ENCODE data around the gene DIS3L2.

Gene DIS3L2

GRCh38 chr2:231985823-231986261 is 24.3 kb downstream of the DIS3L2 start:
- POLR2A ChIA-PET = no interaction called here
- DNase-seq (ENCODE audit: extremely low spot score) = no peak
- TF ChIP-seq, protein P1, sequence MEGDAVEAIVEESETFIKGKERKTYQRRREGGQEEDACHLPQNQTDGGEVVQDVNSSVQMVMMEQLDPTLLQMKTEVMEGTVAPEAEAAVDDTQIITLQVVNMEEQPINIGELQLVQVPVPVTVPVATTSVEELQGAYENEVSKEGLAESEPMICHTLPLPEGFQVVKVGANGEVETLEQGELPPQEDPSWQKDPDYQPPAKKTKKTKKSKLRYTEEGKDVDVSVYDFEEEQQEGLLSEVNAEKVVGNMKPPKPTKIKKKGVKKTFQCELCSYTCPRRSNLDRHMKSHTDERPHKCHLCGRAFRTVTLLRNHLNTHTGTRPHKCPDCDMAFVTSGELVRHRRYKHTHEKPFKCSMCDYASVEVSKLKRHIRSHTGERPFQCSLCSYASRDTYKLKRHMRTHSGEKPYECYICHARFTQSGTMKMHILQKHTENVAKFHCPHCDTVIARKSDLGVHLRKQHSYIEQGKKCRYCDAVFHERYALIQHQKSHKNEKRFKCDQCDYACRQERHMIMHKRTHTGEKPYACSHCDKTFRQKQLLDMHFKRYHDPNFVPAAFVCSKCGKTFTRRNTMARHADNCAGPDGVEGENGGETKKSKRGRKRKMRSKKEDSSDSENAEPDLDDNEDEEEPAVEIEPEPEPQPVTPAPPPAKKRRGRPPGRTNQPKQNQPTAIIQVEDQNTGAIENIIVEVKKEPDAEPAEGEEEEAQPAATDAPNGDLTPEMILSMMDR (IDR thresholded peaks at IDR 0.05; ENCODE audit: control extremely low read depth, extremely low read depth, low read depth, missing control alignments) = no peak
- CTCF ChIA-PET = interaction anchor here (1.5 kb wide), 1 partner anchor 13 kb away, joined by 3 read pairs; no protein-coding TSS in a partner anchor

DNA sequence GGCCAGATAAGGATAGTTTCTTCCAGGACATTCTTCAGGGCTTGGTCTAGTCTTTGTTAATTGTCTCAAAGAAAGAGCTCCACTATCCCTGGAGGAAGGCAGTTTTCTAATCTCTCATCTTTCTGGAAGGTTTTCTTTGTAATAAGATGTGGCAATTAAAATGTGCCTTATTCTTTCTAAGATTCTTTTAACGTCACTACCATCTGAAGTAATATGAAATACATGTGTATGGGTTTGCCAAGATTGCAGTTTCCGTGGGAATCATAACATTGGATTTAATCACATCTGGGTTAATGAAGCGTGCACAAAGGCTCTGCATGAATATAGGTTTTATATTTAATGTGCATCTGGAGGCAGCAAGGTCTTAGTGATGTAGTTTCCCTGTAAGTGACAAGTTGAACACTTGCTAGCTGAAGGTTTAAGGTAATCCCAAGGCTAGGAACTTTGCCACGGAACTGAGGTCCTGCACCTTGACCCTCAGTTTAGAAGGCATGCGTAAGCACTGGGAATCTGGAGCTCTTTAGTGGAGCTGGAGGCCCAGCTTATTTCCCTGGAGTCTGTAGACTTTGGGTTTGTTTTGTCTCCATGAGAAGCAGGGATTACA is 25.7 kb downstream of the DIS3L2 start:
- POLR2A ChIA-PET = no interaction called here
- TF ChIP-seq, protein P1 (IDR thresholded peaks at IDR 0.05; ENCODE audit: control extremely low read depth, extremely low read depth, low read depth, missing control alignments) = no peak
- DNase-seq (ENCODE audit: extremely low spot score) = no peak
- CTCF ChIA-PET = interaction anchor here (1.0 to 1.5 kb wide), 3 partner anchors 9 to 17 kb away, joined by 3 to 5 read pairs (median 3); no protein-coding TSS in a partner anchor

GRCh38 chr2:231988179-231988866 is 26.8 kb downstream of the DIS3L2 start:
- TF ChIP-seq, protein P1 (IDR thresholded peaks at IDR 0.05; ENCODE audit: control extremely low read depth, extremely low read depth, low read depth, missing control alignments) = no peak
- POLR2A ChIA-PET = no interaction called here
- no peak for DNase-seq (ENCODE audit: extremely low spot score)
- CTCF ChIA-PET = interaction anchor here (1.0 kb wide), 1 partner anchor 15 kb away, joined by 3 read pairs; no protein-coding TSS in a partner anchor

- CTCF ChIA-PET = interaction anchor here (1.0 kb wide), 3 partner anchors 9 to 88 kb away, joined by 3 read pairs; no protein-coding TSS in a partner anchor
- TF ChIP-seq, protein P1 (IDR thresholded peaks at IDR 0.05; ENCODE audit: control extremely low read depth, extremely low read depth, low read depth, missing control alignments) = no peak
- POLR2A ChIA-PET = no interaction called here
- no peak for DNase-seq (ENCODE audit: extremely low spot score)
Measured at GRCh38 chr2:231991664-231992063, 30.2 kb downstream of the DIS3L2 start.

- POLR2A ChIA-PET = no interaction called here
- CTCF ChIA-PET = interaction anchor here (0.9 kb wide), 1 partner anchor 14 kb away, joined by 3 read pairs; no protein-coding TSS in a partner anchor
- TF ChIP-seq, protein P1 (IDR thresholded peaks at IDR 0.05; ENCODE audit: control extremely low read depth, extremely low read depth, low read depth, missing control alignments) = no peak
- DNase-seq (ENCODE audit: extremely low spot score) = no peak
Measured at GRCh38 chr2:231992888-231993287, 31.4 kb downstream of the DIS3L2 start.

DNA sequence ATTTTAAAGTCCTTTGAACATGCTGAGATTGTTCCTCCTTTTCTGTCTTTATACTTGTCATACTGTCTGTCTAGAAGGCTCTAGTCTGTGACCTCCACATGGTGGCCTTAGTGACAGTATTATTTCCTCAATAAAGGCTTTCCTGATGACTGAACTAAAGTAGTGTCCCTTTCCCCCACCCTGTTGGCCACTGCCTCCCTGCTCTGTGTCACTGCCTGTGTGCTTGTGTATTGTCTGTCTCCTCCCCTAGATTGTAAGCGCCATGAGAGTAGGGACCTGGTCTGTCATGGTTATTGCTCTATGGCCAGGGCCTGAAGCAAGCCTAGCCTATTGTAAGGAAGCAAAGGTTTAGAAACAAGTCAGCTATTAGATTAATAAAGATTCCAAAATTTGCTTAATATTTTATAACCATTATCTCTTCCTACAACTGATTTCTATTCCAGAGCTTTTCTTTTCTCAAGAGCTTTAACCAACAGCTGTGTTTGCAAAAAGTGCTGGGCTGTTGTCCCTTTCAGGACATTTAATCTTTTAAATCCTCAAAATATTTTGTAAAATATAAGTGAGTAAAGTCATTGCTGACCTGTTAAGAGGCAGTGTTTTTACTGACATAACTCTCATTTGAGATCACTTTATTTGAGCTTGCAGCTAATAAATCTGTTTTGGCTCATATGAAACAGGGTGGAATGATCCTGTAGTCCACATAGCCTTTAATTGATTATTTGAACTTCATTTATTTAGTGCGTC is 35.5 kb downstream of the DIS3L2 start:
- DNase-seq (ENCODE audit: extremely low spot score) = no peak
- TF ChIP-seq, protein P1 (IDR thresholded peaks at IDR 0.05; ENCODE audit: control extremely low read depth, extremely low read depth, low read depth, missing control alignments) = no peak
- POLR2A ChIA-PET = no interaction called here
- CTCF ChIA-PET = interaction anchor here (0.8 to 2.0 kb wide), 4 partner anchors 10 to 43 kb away, joined by 3 to 5 read pairs (median 4); no protein-coding TSS in a partner anchor
